Astrocyte (in vitro differentiated cells and primary cell): ENCODE results near the gene CPT1A.

Source experiments
- CTCF ChIP-seq: IDR thresholded peaks from 2 replicates; pipeline ENCODE4 v1.5.1; 2011; ENCODE audit warnings: low read depth, mild to moderate bottlenecking, inconsistent platforms, low read length, moderate library complexity; ENCODE audit not compliant: insufficient read depth
- EZH2 ChIP-seq: IDR thresholded peaks from 2 replicates; pipeline ENCODE4 v1.6.1; 2012; ENCODE audit warnings: mild to moderate bottlenecking, low read length, inconsistent platforms; ENCODE audit not compliant: insufficient read depth

DNA sequence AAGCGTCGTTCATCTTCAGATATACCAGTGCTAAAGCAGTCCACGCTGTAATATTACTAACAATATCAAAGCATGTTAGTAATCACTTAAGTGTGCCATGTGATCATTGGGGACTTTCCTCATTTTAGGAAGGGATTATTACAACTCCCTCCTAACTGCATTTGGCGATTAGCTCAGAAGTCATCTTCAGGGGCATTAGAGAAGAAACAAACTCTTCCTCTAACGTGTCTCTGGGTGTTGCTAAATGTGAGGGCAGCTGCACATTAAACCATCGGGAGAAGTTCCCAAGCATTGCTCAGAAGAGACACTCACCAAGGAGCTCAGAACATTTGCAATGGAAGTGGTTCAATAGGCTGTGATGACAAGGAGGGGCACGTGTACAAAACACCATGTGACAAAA, 107.6 kb downstream of the CPT1A start:
- no peak for TF ChIP-seq CTCF
- TF ChIP-seq EZH2 = no peak
